Kidney epithelial cell (primary cell): ENCODE results near the gene NR3C2. TPM values are rescaled to one million over a fixed set of nuclear protein-coding genes. Genes with fewer than 3 reads are reported as not detected.

ENCODE experiments used
- DNase-seq: peaks from one replicate; pipeline ENCODE4 v3.0.0-alpha.2; 2010; ENCODE audit warnings: low read depth
- H3K27me3 ChIP-seq: 2 replicates; pipeline ENCODE4 v1.6.0; 2011; ENCODE audit warnings: low read length; ENCODE audit not compliant: control insufficient read depth, insufficient read depth
- H3K36me3 ChIP-seq: 2 replicates; pipeline ENCODE4 v1.5.1; 2011; ENCODE audit warnings: low read length; ENCODE audit not compliant: control insufficient read depth, insufficient read depth
- H3K4me3 ChIP-seq: 2 replicates; pipeline ENCODE4 v1.5.1; 2011; ENCODE audit warnings: low read depth, mild to moderate bottlenecking, control low read depth, low read length
- CTCF ChIP-seq: IDR thresholded peaks from 2 replicates; pipeline ENCODE4 v1.5.1; 2011; ENCODE audit warnings: mild to moderate bottlenecking, moderate library complexity, low read length, control low read depth, inconsistent platforms; ENCODE audit not compliant: insufficient read depth, poor library complexity, severe bottlenecking
- total RNA-seq: library from RNA; depleted of rRNA; stranded (reverse); fragments of >200 nt; gene quantifications from 2 replicates; pipeline ENCODE4 v1.2.3, GENCODE V29; 2015

Gene NR3C2
- total RNA-seq, 1 donor from 2014 or later, result 6.5 TPM

GRCh38 chr4:148441624-148441985 is 609 bp downstream of the NR3C2 start:
- Histone ChIP-seq H3K4me3 (peak overlapping the region; percentile 73), H3K27me3 (peaks cover 8% of the 10 kb centered on the region), H3K36me3 (no peaks in the 10 kb centered on the region)
- no peak for DNase-seq
- TF ChIP-seq CTCF, result no peak

DNA sequence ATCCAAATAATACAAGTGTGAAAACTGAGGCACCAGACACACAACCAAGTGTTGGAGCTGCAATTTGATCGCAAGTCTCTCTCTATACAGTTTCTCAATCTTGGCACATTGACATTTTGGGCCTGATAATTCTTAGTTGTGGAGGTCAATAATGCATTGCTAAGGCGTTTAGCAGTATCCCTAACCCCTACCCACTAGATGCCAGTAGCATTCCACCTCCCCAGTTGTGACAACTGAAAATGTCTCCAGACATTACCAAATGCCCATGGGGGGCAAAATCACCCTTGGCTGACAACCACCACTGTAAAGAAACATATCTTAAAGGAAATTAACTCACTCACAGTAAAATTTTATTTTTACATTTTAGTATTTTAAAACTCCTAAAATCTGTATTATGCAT is 4.2 kb downstream of the NR3C2 start:
- TF ChIP-seq CTCF, result no peak
- DNase-seq, result no peak
- Histone ChIP-seq H3K36me3 (no peaks in the 10 kb centered on the region), H3K27me3 (no peaks in the 10 kb centered on the region), H3K4me3 (no peak overlapping the region)

DNA sequence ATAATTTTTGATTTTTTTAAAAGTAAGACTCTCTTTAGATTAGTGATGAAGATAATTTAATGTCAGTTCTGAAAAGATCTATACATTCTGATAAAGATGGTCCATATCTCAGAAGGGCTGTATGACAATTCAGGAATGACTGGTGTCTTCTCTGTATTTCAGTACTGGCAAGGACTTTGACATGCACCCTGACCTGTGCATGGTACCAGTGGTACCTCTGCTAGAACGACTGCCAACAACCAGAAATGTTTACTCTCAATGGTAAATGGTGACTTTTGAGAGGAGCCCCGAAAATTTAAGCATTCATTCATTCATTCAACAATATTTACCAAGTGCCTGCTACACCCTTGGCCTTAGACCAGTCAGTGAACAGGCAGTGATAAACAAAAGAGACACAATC is 4.8 kb downstream of the NR3C2 start:
- Histone ChIP-seq H3K27me3 (no peaks in the 10 kb centered on the region), H3K4me3 (no peak overlapping the region), H3K36me3 (no peaks in the 10 kb centered on the region)
- DNase-seq, result no peak
- TF ChIP-seq CTCF, result no peak

DNA sequence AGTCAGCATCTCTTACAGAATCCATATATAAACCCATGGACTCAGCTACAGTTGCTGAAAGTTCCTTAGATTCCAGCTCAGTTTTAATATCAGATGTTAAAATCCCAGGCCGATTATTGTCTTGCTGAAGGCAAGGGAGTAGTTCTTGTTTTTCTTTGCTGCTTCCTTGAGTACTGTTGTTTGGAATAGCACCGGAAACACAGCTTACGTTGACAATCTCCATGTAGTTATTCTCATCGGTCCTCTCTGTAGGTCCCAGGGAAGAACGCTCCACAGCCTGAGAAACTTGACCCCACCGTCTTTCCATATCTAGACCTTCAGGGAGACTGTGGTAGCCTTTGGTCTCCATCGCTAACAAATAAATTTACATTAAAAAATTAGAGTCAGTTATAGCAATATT is 5.7 kb downstream of the NR3C2 start:
- H3K4me3 ChIP-seq, result no peak overlapping the region
- no peaks in the 10 kb centered on the region for H3K36me3 ChIP-seq
- no peak for DNase-seq
- no peaks in the 10 kb centered on the region for H3K27me3 ChIP-seq
- no peak for TF ChIP-seq CTCF

- no peak for TF ChIP-seq CTCF
- no peaks in the 10 kb centered on the region for H3K27me3 ChIP-seq
- H3K4me3 ChIP-seq, result no peak overlapping the region
- DNase-seq, result no peak
- no peaks in the 10 kb centered on the region for H3K36me3 ChIP-seq
Observed at GRCh38 chr4:148435654-148436406, 6.4 kb downstream of the NR3C2 start.
